H9 (cell line): ENCODE results near the gene NUDT3. TPM values are rescaled to one million over a fixed set of nuclear protein-coding genes. Genes with fewer than 3 reads are reported as not detected.
"Not testable (repeated sequence)": the region's sequence is repeated elsewhere in the genome, so short reads cannot be mapped to it uniquely, and the experiment has no call there.

Experiments used
- DNase-seq: peaks from one replicate; pipeline ENCODE4 v3.0.0-alpha.2; 2017
- H2AFZ ChIP-seq: one replicate; pipeline ENCODE4 v1.6.1; 2013; ENCODE audit warnings: mild to moderate bottlenecking, low read length, control low read depth, moderate library complexity
- H2AK5ac ChIP-seq: 2 replicates; pipeline ENCODE4 v1.6.1; 2013; ENCODE audit warnings: low read length, control low read depth, mixed read lengths; ENCODE audit not compliant: insufficient read length
- H2BK120ac ChIP-seq: one replicate; pipeline ENCODE4 v1.6.1; 2013; ENCODE audit warnings: low read depth, mild to moderate bottlenecking, low read length, control low read depth, inconsistent platforms; ENCODE audit not compliant: poor library complexity, severe bottlenecking
- H2BK12ac ChIP-seq: 2 replicates; pipeline ENCODE4 v1.6.1; 2013; ENCODE audit warnings: low read length, control low read depth, mixed read lengths, low read depth; ENCODE audit not compliant: insufficient read length
- H2BK15ac ChIP-seq: 2 replicates; pipeline ENCODE4 v1.6.1; 2013; ENCODE audit warnings: low read depth, low read length, control low read depth
- H2BK20ac ChIP-seq: one replicate; pipeline ENCODE4 v1.6.1; 2013; ENCODE audit warnings: low read depth, mild to moderate bottlenecking, low read length, control low read depth, inconsistent platforms; ENCODE audit not compliant: poor library complexity, severe bottlenecking
- H2BK5ac ChIP-seq: 2 replicates; pipeline ENCODE4 v1.6.1; 2013; ENCODE audit warnings: low read length, control low read depth, mixed read lengths; ENCODE audit not compliant: insufficient read length
- H3K14ac ChIP-seq: 2 replicates; pipeline ENCODE4 v1.6.1; 2013; ENCODE audit warnings: low read length, control low read depth; ENCODE audit not compliant: insufficient read depth
- H3K18ac ChIP-seq: 2 replicates; pipeline ENCODE4 v1.6.1; 2013; ENCODE audit warnings: low read depth, mild to moderate bottlenecking, mixed read lengths, low read length, control low read depth; ENCODE audit not compliant: insufficient read length
- H3K23ac ChIP-seq: 2 replicates; pipeline ENCODE4 v1.6.1; 2013; ENCODE audit warnings: low read length, control low read depth, mixed read lengths, low read depth; ENCODE audit not compliant: insufficient read length
- H3K23me2 ChIP-seq: 2 replicates; pipeline ENCODE4 v1.6.1; 2013; ENCODE audit warnings: low read depth, mild to moderate bottlenecking, mixed read lengths, low read length, control low read depth; ENCODE audit not compliant: insufficient read length, poor library complexity, severe bottlenecking
- H3K27ac ChIP-seq: 2 replicates; pipeline ENCODE4 v1.5.1; 2013; ENCODE audit warnings: low read length, control low read depth, mixed read lengths, low read depth; ENCODE audit not compliant: insufficient read length
- H3K27me3 ChIP-seq: 2 replicates; pipeline ENCODE4 v1.6.1; 2013; ENCODE audit warnings: low read length, control low read depth, inconsistent platforms; ENCODE audit not compliant: insufficient read depth
- H3K4ac ChIP-seq: 2 replicates; pipeline ENCODE4 v1.6.1; 2013; ENCODE audit warnings: low read depth, mild to moderate bottlenecking, control low read depth, inconsistent platforms, low read length, moderate library complexity
- H3K4me1 ChIP-seq: 2 replicates; pipeline ENCODE4 v1.6.1; 2013; ENCODE audit warnings: low read length, control low read depth, inconsistent platforms; ENCODE audit not compliant: insufficient read depth
- H3K4me2 ChIP-seq: 2 replicates; pipeline ENCODE4 v1.6.1; 2013; ENCODE audit warnings: low read length, control low read depth, mixed read lengths; ENCODE audit not compliant: insufficient read length, insufficient read depth
- H3K56ac ChIP-seq: 2 replicates; pipeline ENCODE4 v1.6.1; 2013; ENCODE audit warnings: low read depth, mild to moderate bottlenecking, mixed read lengths, low read length, control low read depth; ENCODE audit not compliant: insufficient read length
- H3K79me1 ChIP-seq: 2 replicates; pipeline ENCODE4 v1.6.1; 2013; ENCODE audit warnings: low read depth, mild to moderate bottlenecking, moderate library complexity, low read length, control low read depth, inconsistent platforms; ENCODE audit not compliant: insufficient read depth, poor library complexity, severe bottlenecking
- H3K79me2 ChIP-seq: 2 replicates; pipeline ENCODE4 v1.6.1; 2013; ENCODE audit warnings: low read length, control low read depth, inconsistent platforms; ENCODE audit not compliant: insufficient read depth
- H3K9ac ChIP-seq: 2 replicates; pipeline ENCODE4 v1.6.1; 2013; ENCODE audit warnings: low read length, control low read depth, mixed read lengths; ENCODE audit not compliant: insufficient read length; ENCODE audit errors: extremely low read depth
- H3K9me3 ChIP-seq: one replicate; pipeline ENCODE4 v1.6.1; 2013; ENCODE audit warnings: low read depth, low read length, inconsistent platforms; ENCODE audit not compliant: control insufficient read depth
- H3T11ph ChIP-seq: one replicate; pipeline ENCODE4 v1.6.1; 2013; ENCODE audit warnings: mild to moderate bottlenecking, low read length, control low read depth, inconsistent platforms
- H4K20me1 ChIP-seq: one replicate; pipeline ENCODE4 v1.6.1; 2013; ENCODE audit not compliant: control insufficient read depth, insufficient read length, insufficient read depth
- H4K5ac ChIP-seq: 2 replicates; pipeline ENCODE4 v1.6.1; 2013; ENCODE audit warnings: low read depth, mild to moderate bottlenecking, mixed read lengths, low read length, control low read depth; ENCODE audit not compliant: insufficient read length
- H4K8ac ChIP-seq: replicated peaks from 2 replicates; pipeline ENCODE4 v1.6.1; 2013; ENCODE audit warnings: low read length, control low read depth, mixed read lengths, low read depth; ENCODE audit not compliant: insufficient read length
- H4K91ac ChIP-seq: 2 replicates; pipeline ENCODE4 v1.6.1; 2013; ENCODE audit warnings: low read depth, mild to moderate bottlenecking, moderate library complexity, mixed read lengths, low read length, control low read depth; ENCODE audit not compliant: insufficient read length
- H3K27ac Mint-ChIP-seq, 3 experiments: 2 replicates in 2 of 3; 3 replicates in 1 of 3; pipeline ENCODE4 v1.8.0; 2020 to 2021; ENCODE audit warnings: mixed read lengths in 3 of 3, mild to moderate bottlenecking in 1 of 3, moderate library complexity in 1 of 3
- H3K27me3 Mint-ChIP-seq: 2 replicates; pipeline ENCODE4 v1.8.0; 2021; ENCODE audit warnings: low read depth, mild to moderate bottlenecking, moderate library complexity, mixed read lengths
- H3K36me3 Mint-ChIP-seq, 3 experiments: 2 replicates in 2 of 3; 3 replicates in 1 of 3; pipeline ENCODE4 v1.8.0; 2020 to 2021; ENCODE audit warnings: low read depth in 3 of 3, mixed read lengths in 3 of 3; ENCODE audit not compliant: insufficient read depth in 1 of 3
- H3K4me1 Mint-ChIP-seq, 2 experiments: 2 replicates each; pipeline ENCODE4 v1.8.0; 2020; ENCODE audit warnings: mixed read lengths in 2 of 2
- H3K4me3 Mint-ChIP-seq, 2 experiments: 2 replicates in 1 of 2; 3 replicates in 1 of 2; pipeline ENCODE4 v1.8.0; 2020 to 2021; ENCODE audit warnings: mild to moderate bottlenecking in 2 of 2, mixed read lengths in 2 of 2, moderate library complexity in 1 of 2
- H3K9me3 Mint-ChIP-seq, 2 experiments: 2 replicates in 1 of 2; 3 replicates in 1 of 2; pipeline ENCODE4 v1.8.0; 2020; ENCODE audit warnings: mild to moderate bottlenecking in 2 of 2, mixed read lengths in 2 of 2, moderate library complexity in 1 of 2
- WGBS: extraction: QIAGEN DNeasy Blood & Tissue Kit; methylation state at CpG from one replicate; pipeline ENCODE4 v1.1.7; 2013; ENCODE audit warnings: missing lambda C conversion rate, low lambda C conversion rate, mixed read lengths; ENCODE audit not compliant: insufficient read length; ENCODE audit errors: extremely low coverage; 5-methylcytosine and 5-hydroxymethylcytosine counted together
- total RNA-seq: library from RNA; stranded (reverse); gene quantifications from 2 replicates; pipeline ENCODE4 v1.2.1, GENCODE V29; 2021
- TF ChIP-seq, protein P1 (sequence below): fragments of 200-600 bp; sonication (generic); conservative IDR thresholded peaks from 3 replicates; pipeline ENCODE4 v1.8.0; 2021; ENCODE audit warnings: antibody characterized with exemption, mild to moderate bottlenecking

Gene NUDT3
- total RNA-seq, 1 experiment from 2014 or later, result 23.6 TPM

- H3K36me3 Mint-ChIP-seq, result peaks cover 0 to 5% (median 3%) of the 10 kb centered on the region in 3 experiments; a peak in 3 of 7 replicates
- H3K9me3 Mint-ChIP-seq, result no peaks in the 10 kb centered on the region
- no peaks in the 10 kb centered on the region for H3K4me1 ChIP-seq
- peaks cover 13 to 18% of the 10 kb centered on the region in 2 experiments for H3K4me1 Mint-ChIP-seq
- peaks cover 3% of the 10 kb centered on the region for H4K20me1 ChIP-seq
- no peak overlapping the region for H3K9ac ChIP-seq
- H3K23ac ChIP-seq, result no peak overlapping the region
- no peaks in the 10 kb centered on the region for H3K27me3 ChIP-seq
- no peak overlapping the region for H3T11ph ChIP-seq
- no peak overlapping the region for H4K5ac ChIP-seq
- no peak overlapping the region for H3K27ac ChIP-seq
- H4K91ac ChIP-seq, result no peak overlapping the region
- H3K4me3 Mint-ChIP-seq, result no peak overlapping the region
- no peak overlapping the region for H3K4me2 ChIP-seq
- peaks cover 6% of the 10 kb centered on the region for H3K79me1 ChIP-seq
- H3K14ac ChIP-seq, result no peak overlapping the region
- H3K56ac ChIP-seq, result no peak overlapping the region
- peak overlapping the region in 2 of 3 experiments; percentile 58 to 71; a peak in 1 of 7 replicates for H3K27ac Mint-ChIP-seq
- TF ChIP-seq, protein P1, sequence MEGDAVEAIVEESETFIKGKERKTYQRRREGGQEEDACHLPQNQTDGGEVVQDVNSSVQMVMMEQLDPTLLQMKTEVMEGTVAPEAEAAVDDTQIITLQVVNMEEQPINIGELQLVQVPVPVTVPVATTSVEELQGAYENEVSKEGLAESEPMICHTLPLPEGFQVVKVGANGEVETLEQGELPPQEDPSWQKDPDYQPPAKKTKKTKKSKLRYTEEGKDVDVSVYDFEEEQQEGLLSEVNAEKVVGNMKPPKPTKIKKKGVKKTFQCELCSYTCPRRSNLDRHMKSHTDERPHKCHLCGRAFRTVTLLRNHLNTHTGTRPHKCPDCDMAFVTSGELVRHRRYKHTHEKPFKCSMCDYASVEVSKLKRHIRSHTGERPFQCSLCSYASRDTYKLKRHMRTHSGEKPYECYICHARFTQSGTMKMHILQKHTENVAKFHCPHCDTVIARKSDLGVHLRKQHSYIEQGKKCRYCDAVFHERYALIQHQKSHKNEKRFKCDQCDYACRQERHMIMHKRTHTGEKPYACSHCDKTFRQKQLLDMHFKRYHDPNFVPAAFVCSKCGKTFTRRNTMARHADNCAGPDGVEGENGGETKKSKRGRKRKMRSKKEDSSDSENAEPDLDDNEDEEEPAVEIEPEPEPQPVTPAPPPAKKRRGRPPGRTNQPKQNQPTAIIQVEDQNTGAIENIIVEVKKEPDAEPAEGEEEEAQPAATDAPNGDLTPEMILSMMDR, result no peak
- H2BK15ac ChIP-seq, result no peak overlapping the region
- no peak for DNase-seq
- no peak overlapping the region for H3K4ac ChIP-seq
- no peak overlapping the region for H4K8ac ChIP-seq
- no peak overlapping the region for H2BK5ac ChIP-seq
- peaks cover under 1% of the 10 kb centered on the region for H3K27me3 Mint-ChIP-seq
- WGBS, result no CpG with 5 or more reads among the region's 3 CpGs
- no peak overlapping the region for H2BK20ac ChIP-seq
- peaks cover 4% of the 10 kb centered on the region; the same call in 1 of the 2 replicates for H3K79me2 ChIP-seq
- H2AK5ac ChIP-seq, result no peak overlapping the region
- no peak overlapping the region for H2BK12ac ChIP-seq
- H3K23me2 ChIP-seq, result no peaks in the 10 kb centered on the region
- no peak overlapping the region for H2AFZ ChIP-seq
- H3K18ac ChIP-seq, result no peak overlapping the region
- H2BK120ac ChIP-seq, result no peak overlapping the region
- H3K9me3 ChIP-seq, result no peaks in the 10 kb centered on the region
Measured at GRCh38 chr6:34366639-34366921, 25.9 kb downstream of the NUDT3 start.

GRCh38 chr6:34365781-34366638 lies 26.5 kb downstream of the NUDT3 start:
- not testable (repeated sequence) for H3K56ac ChIP-seq, H3K23ac ChIP-seq, H3K4ac ChIP-seq, H4K8ac ChIP-seq, H3K9me3 Mint-ChIP-seq, H3K79me1 ChIP-seq, H2BK15ac ChIP-seq, H2BK5ac ChIP-seq, H3K9ac ChIP-seq, H3K27me3 ChIP-seq, H3K4me3 Mint-ChIP-seq, H3T11ph ChIP-seq, DNase-seq, H3K36me3 Mint-ChIP-seq, H3K27ac ChIP-seq, H3K23me2 ChIP-seq, H2BK12ac ChIP-seq, H4K20me1 ChIP-seq, H2AFZ ChIP-seq, H3K14ac ChIP-seq, H3K9me3 ChIP-seq, H2AK5ac ChIP-seq, H3K79me2 ChIP-seq, H4K91ac ChIP-seq, H2BK20ac ChIP-seq, H3K18ac ChIP-seq, H3K27me3 Mint-ChIP-seq, H4K5ac ChIP-seq, H3K4me1 ChIP-seq, H3K4me2 ChIP-seq, H2BK120ac ChIP-seq
- WGBS, result no CpG with 5 or more reads among the region's 9 CpGs
- peaks cover 13 to 18% of the 10 kb centered on the region in 2 experiments for H3K4me1 Mint-ChIP-seq
- H3K27ac Mint-ChIP-seq, result peak overlapping the region; percentile 70 to 89 (median 71); a peak in 5 of 7 replicates
